Rectal smooth muscle tissue (tissue), 1 donor: ENCODE data around the gene BICC1.

Source experiments
- H3K27ac ChIP-seq: one replicate; pipeline ENCODE4 v1.7.0; 2013; ENCODE audit warnings: low read depth, low read length, inconsistent platforms
- H3K27me3 ChIP-seq: one replicate; pipeline ENCODE4 v1.7.0; 2013; ENCODE audit warnings: low read length; ENCODE audit not compliant: control insufficient read depth, insufficient read depth
- H3K36me3 ChIP-seq: one replicate; pipeline ENCODE4 v1.7.0; 2013; ENCODE audit warnings: low read length; ENCODE audit not compliant: control insufficient read depth, insufficient read depth
- H3K4me1 ChIP-seq: one replicate; pipeline ENCODE4 v1.7.0; 2013; ENCODE audit warnings: low read length; ENCODE audit not compliant: control insufficient read depth, insufficient read depth
- H3K4me3 ChIP-seq: one replicate; pipeline ENCODE4 v1.7.0; 2013; ENCODE audit warnings: low read length
- H3K9ac ChIP-seq: one replicate; pipeline ENCODE4 v1.7.0; 2013; ENCODE audit warnings: low read length

Gene BICC1

GRCh38 chr10:58715061-58715460 is 202.4 kb downstream of the BICC1 start:
- Histone ChIP-seq H3K27ac (no peak overlapping the region), H3K9ac (no peak overlapping the region), H3K4me3 (no peak overlapping the region), H3K4me1 (no peaks in the 10 kb centered on the region), H3K27me3 (no peaks in the 10 kb centered on the region), H3K36me3 (no peaks in the 10 kb centered on the region)

DNA sequence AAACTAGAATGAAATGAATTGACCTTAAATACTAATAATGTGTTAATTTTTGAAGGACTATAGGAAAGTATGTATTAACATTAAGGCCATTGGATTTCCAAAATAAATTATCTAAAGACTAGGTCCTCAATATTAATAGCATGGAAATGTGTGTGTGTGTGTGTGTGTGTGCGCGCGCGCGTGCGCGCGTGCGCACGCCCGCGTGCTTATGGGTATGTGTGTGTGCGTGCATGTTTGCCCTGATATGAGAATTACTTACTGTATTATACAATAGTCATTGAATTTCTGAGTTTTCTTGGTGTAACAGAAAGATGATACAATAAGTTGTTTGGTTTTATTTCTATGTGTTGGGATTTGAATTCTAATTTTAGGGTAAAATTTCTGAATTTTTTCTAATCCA is 205.9 kb downstream of the BICC1 start:
- no peaks in the 10 kb centered on the region for H3K4me1 ChIP-seq
- H3K9ac ChIP-seq: no peak overlapping the region
- no peaks in the 10 kb centered on the region for H3K27me3 ChIP-seq
- no peaks in the 10 kb centered on the region for H3K36me3 ChIP-seq
- H3K4me3 ChIP-seq: no peak overlapping the region
- no peak overlapping the region for H3K27ac ChIP-seq

GRCh38 chr10:58721601-58722281 is 209.1 kb downstream of the BICC1 start:
- H3K36me3 ChIP-seq: no peaks in the 10 kb centered on the region
- no peaks in the 10 kb centered on the region for H3K27me3 ChIP-seq
- no peak overlapping the region for H3K4me3 ChIP-seq
- no peaks in the 10 kb centered on the region for H3K4me1 ChIP-seq
- no peak overlapping the region for H3K27ac ChIP-seq
- H3K9ac ChIP-seq: no peak overlapping the region

GRCh38 chr10:58723186-58723585 is 210.5 kb downstream of the BICC1 start:
- H3K36me3 ChIP-seq: no peaks in the 10 kb centered on the region
- no peaks in the 10 kb centered on the region for H3K27me3 ChIP-seq
- H3K4me3 ChIP-seq: no peak overlapping the region
- no peaks in the 10 kb centered on the region for H3K4me1 ChIP-seq
- no peak overlapping the region for H3K9ac ChIP-seq
- H3K27ac ChIP-seq: no peak overlapping the region

GRCh38 chr10:58723966-58724365 is 211.3 kb downstream of the BICC1 start:
- Histone ChIP-seq H3K4me3 (no peak overlapping the region), H3K9ac (no peak overlapping the region), H3K4me1 (no peaks in the 10 kb centered on the region), H3K36me3 (no peaks in the 10 kb centered on the region), H3K27me3 (no peaks in the 10 kb centered on the region), H3K27ac (peak overlapping the region; percentile 68)

DNA sequence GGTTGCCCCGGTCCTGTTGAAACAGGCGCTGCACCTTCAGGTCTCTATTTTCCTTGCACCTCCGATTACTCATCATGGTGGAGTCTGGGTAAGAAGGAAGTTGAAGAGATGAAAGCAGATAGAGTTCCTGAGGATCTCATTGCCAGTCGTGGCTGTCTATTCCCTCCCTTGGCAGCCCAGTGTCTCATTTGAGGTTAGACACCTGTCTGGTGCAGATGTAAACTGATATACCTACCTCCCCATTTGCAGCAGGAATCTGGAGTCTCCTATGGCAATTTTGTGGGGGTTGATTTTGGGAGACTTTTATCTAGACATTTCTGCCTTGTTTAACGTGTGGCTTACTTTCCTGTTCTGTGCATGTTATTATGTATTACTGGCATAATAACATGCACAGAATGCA is 212.1 kb downstream of the BICC1 start:
- Histone ChIP-seq H3K27me3 (no peaks in the 10 kb centered on the region), H3K4me3 (no peak overlapping the region), H3K9ac (no peak overlapping the region), H3K4me1 (no peaks in the 10 kb centered on the region), H3K36me3 (no peaks in the 10 kb centered on the region), H3K27ac (peak overlapping the region; percentile 68)

DNA sequence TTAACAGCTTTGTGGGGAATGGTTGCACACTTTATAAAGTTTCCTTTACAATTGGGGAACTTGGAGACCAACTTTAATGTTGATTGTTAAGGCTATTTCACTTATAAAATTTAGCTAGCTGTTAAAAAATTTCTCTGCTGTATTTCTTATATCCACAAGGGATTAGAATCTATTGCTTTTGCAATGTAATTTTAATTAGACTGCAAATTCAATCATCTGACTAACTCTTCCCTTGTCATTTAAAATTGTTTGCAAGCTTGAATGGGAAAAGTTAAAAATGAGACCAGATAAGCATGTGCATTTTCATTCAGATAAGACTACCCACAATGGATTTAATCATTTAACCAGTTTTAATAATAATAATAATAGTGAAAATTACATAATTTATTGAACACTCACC is 213.2 kb downstream of the BICC1 start:
- Histone ChIP-seq H3K36me3 (no peaks in the 10 kb centered on the region), H3K27ac (no peak overlapping the region), H3K27me3 (no peaks in the 10 kb centered on the region), H3K9ac (no peak overlapping the region), H3K4me3 (no peak overlapping the region), H3K4me1 (no peaks in the 10 kb centered on the region)

GRCh38 chr10:58727633-58728032 is 215.0 kb downstream of the BICC1 start:
- no peak overlapping the region for H3K9ac ChIP-seq
- H3K4me3 ChIP-seq: no peak overlapping the region
- no peaks in the 10 kb centered on the region for H3K36me3 ChIP-seq
- no peaks in the 10 kb centered on the region for H3K27me3 ChIP-seq
- H3K27ac ChIP-seq: no peak overlapping the region
- H3K4me1 ChIP-seq: no peaks in the 10 kb centered on the region

- no peak overlapping the region for H3K9ac ChIP-seq
- no peak overlapping the region for H3K27ac ChIP-seq
- no peaks in the 10 kb centered on the region for H3K4me1 ChIP-seq
- no peak overlapping the region for H3K4me3 ChIP-seq
- H3K27me3 ChIP-seq: no peaks in the 10 kb centered on the region
- no peaks in the 10 kb centered on the region for H3K36me3 ChIP-seq
Measured at GRCh38 chr10:58731276-58731675, 218.6 kb downstream of the BICC1 start.

- H3K4me1 ChIP-seq: no peaks in the 10 kb centered on the region
- no peak overlapping the region for H3K9ac ChIP-seq
- no peak overlapping the region for H3K4me3 ChIP-seq
- no peaks in the 10 kb centered on the region for H3K36me3 ChIP-seq
- no peak overlapping the region for H3K27ac ChIP-seq
- H3K27me3 ChIP-seq: no peaks in the 10 kb centered on the region
Measured at GRCh38 chr10:58733436-58733835, 220.8 kb downstream of the BICC1 start.

- no peaks in the 10 kb centered on the region for H3K36me3 ChIP-seq
- H3K9ac ChIP-seq: no peak overlapping the region
- H3K27ac ChIP-seq: no peak overlapping the region
- no peak overlapping the region for H3K4me3 ChIP-seq
- no peaks in the 10 kb centered on the region for H3K4me1 ChIP-seq
- no peaks in the 10 kb centered on the region for H3K27me3 ChIP-seq
Measured at GRCh38 chr10:58734116-58734515, 221.4 kb downstream of the BICC1 start.

DNA sequence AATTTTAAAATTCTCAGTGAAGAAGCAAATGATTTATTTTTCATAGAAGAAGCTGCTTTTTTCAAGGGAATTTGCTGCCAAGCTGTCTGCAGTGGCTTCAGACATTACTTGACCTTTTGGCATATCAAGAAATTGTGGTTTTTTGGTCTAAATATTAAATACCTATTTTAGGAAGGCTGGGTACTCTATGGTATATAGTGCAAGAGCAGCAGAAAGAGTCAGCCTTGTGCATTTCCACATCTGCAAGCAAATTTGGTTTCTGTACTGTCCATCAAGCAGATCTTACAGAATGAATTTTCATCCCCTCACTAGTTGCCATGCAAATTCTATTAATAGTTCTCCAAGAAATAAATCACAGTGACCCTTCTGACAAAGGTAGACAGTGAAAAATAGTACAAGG is 222.0 kb downstream of the BICC1 start:
- Histone ChIP-seq H3K4me1 (no peaks in the 10 kb centered on the region), H3K27me3 (no peaks in the 10 kb centered on the region), H3K36me3 (no peaks in the 10 kb centered on the region), H3K27ac (no peak overlapping the region), H3K9ac (no peak overlapping the region), H3K4me3 (no peak overlapping the region)

GRCh38 chr10:58735087-58735486 is 222.4 kb downstream of the BICC1 start:
- Histone ChIP-seq H3K4me1 (no peaks in the 10 kb centered on the region), H3K27me3 (no peaks in the 10 kb centered on the region), H3K27ac (no peak overlapping the region), H3K9ac (no peak overlapping the region), H3K36me3 (no peaks in the 10 kb centered on the region), H3K4me3 (no peak overlapping the region)
